IMR-90 (cell line): ENCODE data around the gene INTS3. TPM values are rescaled to one million over a fixed set of nuclear protein-coding genes. Genes with fewer than 3 reads are reported as not detected.

ENCODE experiments used
- ATAC-seq: fragments of 200-7000 bp; cut with Tn5 transposase; 2 replicates; pipeline ENCODE4 v1.9.1; 2020; ENCODE audit warnings: low read depth, mild to moderate bottlenecking, moderate library complexity
- BruUV-seq: library from RNA; stranded (reverse); fragments of 400-500 nt; replicated peaks from 2 replicates; lab custom pipeline; 2021; lab: Mats Ljungman, UMichigan
- CTCF ChIA-PET: fragments of 300-600 bp; formaldehyde crosslinking; extraction: SDS; loops from one replicate; lab custom pipeline; 2021; ENCODE audit warnings: antibody characterized with exemption; lab: Yijun Ruan, JAX
- POLR2A ChIA-PET: fragments of 300-600 bp; sonication (Branson Sonifier 250); formaldehyde crosslinking; loops from one replicate; lab custom pipeline; 2022; ENCODE audit warnings: antibody characterized with exemption; ENCODE audit not compliant: unreplicated experiment; lab: Charles Lee
- DNase-seq: peaks from one replicate; pipeline ENCODE4 v3.0.0; 2013
- H2AFZ ChIP-seq: replicated peaks from 2 replicates; pipeline ENCODE3; 2013; ENCODE audit warnings: low read length, mild to moderate bottlenecking; ENCODE audit not compliant: poor library complexity
- H2AK5ac ChIP-seq: 2 replicates; pipeline ENCODE4 v1.6.1; 2013; ENCODE audit warnings: low read depth, low read length, inconsistent platforms
- H2AK9ac ChIP-seq: replicated peaks from 2 replicates; pipeline ENCODE3; 2013; ENCODE audit warnings: mild to moderate bottlenecking, low read depth, low read length, moderate library complexity; ENCODE audit not compliant: poor library complexity
- H2BK120ac ChIP-seq: 2 replicates; pipeline ENCODE4 v1.6.1; 2013; ENCODE audit warnings: low read depth, low read length, inconsistent platforms
- H2BK15ac ChIP-seq: 3 replicates; pipeline ENCODE4 v1.6.1; 2013; ENCODE audit warnings: low read depth, low read length, inconsistent platforms
- H2BK20ac ChIP-seq: 2 replicates; pipeline ENCODE4 v1.6.1; 2013; ENCODE audit warnings: low read depth, mild to moderate bottlenecking, inconsistent platforms, low read length, moderate library complexity
- H2BK5ac ChIP-seq: 2 replicates; pipeline ENCODE4 v1.6.1; 2013; ENCODE audit warnings: mild to moderate bottlenecking, low read depth, low read length, inconsistent platforms; ENCODE audit not compliant: poor library complexity, severe bottlenecking
- H3K14ac ChIP-seq: replicated peaks from 2 replicates; pipeline ENCODE4 v1.6.1; 2013; ENCODE audit warnings: low read depth, low read length, inconsistent platforms
- H3K18ac ChIP-seq: 2 replicates; pipeline ENCODE4 v1.6.1; 2013; ENCODE audit warnings: low read depth, low read length, control low read depth
- H3K23ac ChIP-seq: 2 replicates; pipeline ENCODE4 v1.6.1; 2013; ENCODE audit warnings: low read depth, low read length, inconsistent platforms
- H3K27ac ChIP-seq: 2 replicates; pipeline ENCODE4 v1.5.1; 2013; ENCODE audit warnings: mild to moderate bottlenecking, control low read depth, low read length; ENCODE audit not compliant: insufficient read depth
- H3K27me3 ChIP-seq: 2 replicates; pipeline ENCODE4 v1.6.1; 2013; ENCODE audit warnings: low read length; ENCODE audit not compliant: control insufficient read depth, insufficient read depth
- H3K36me3 ChIP-seq: 2 replicates; pipeline ENCODE4 v1.6.1; 2013; ENCODE audit warnings: low read length, mixed read lengths; ENCODE audit not compliant: control insufficient read depth, insufficient read depth
- H3K4ac ChIP-seq: 2 replicates; pipeline ENCODE4 v1.6.1; 2013; ENCODE audit warnings: low read depth, low read length, inconsistent platforms
- H3K4me1 ChIP-seq: 2 replicates; pipeline ENCODE4 v1.6.1; 2013; ENCODE audit warnings: low read length, mixed read lengths; ENCODE audit not compliant: control insufficient read depth, insufficient read depth
- H3K4me2 ChIP-seq: 2 replicates; pipeline ENCODE4 v1.6.1; 2013; ENCODE audit warnings: low read depth, mild to moderate bottlenecking, control low read depth, low read length, moderate library complexity
- H3K4me3 ChIP-seq: 2 replicates; pipeline ENCODE4 v1.5.1; 2013; ENCODE audit warnings: low read depth, mild to moderate bottlenecking, control low read depth, low read length, moderate library complexity; ENCODE audit not compliant: insufficient read depth
- H3K56ac ChIP-seq: 2 replicates; pipeline ENCODE4 v1.6.1; 2013; ENCODE audit warnings: low read length, inconsistent platforms; ENCODE audit not compliant: insufficient read depth; ENCODE audit errors: extremely low read depth
- H3K79me1 ChIP-seq, 2 experiments: 2 replicates each; pipeline ENCODE4 v1.6.1; 2013; ENCODE audit warnings: low read length in 2 of 2, inconsistent platforms in 1 of 2, low read depth in 1 of 2
- H3K9ac ChIP-seq: 2 replicates; pipeline ENCODE4 v1.6.1; 2013; ENCODE audit warnings: low read depth, low read length, control low read depth
- H3K9me1 ChIP-seq: 2 replicates; pipeline ENCODE4 v1.6.1; 2013; ENCODE audit warnings: low read length, inconsistent platforms; ENCODE audit not compliant: insufficient read depth
- H3K9me3 ChIP-seq: 2 replicates; pipeline ENCODE4 v1.6.1; 2013; ENCODE audit warnings: low read length; ENCODE audit not compliant: control insufficient read depth, insufficient read depth
- H4K20me1 ChIP-seq: 2 replicates; pipeline ENCODE4 v1.6.1; 2013; ENCODE audit warnings: low read length, inconsistent platforms; ENCODE audit not compliant: insufficient read depth
- H4K5ac ChIP-seq: 2 replicates; pipeline ENCODE4 v1.6.1; 2013; ENCODE audit warnings: mild to moderate bottlenecking, low read depth, low read length, control low read depth
- H4K8ac ChIP-seq, 2 experiments: 2 replicates each; pipeline ENCODE4 v1.6.1; 2013; ENCODE audit warnings: low read depth in 2 of 2, low read length in 2 of 2, control low read depth in 1 of 2, inconsistent platforms in 1 of 2
- H4K91ac ChIP-seq: 2 replicates; pipeline ENCODE4 v1.6.1; 2013; ENCODE audit warnings: low read depth, low read length, inconsistent platforms; ENCODE audit not compliant: insufficient read depth
- BHLHE40 ChIP-seq: fragments of 150-350 bp; IDR thresholded peaks from 2 replicates; pipeline ENCODE4 v1.6.1; 2016; ENCODE audit warnings: mild to moderate bottlenecking, low read depth, low read length
- CEBPB ChIP-seq: IDR thresholded peaks from 2 replicates; pipeline ENCODE4 v1.6.1; 2012; ENCODE audit warnings: low read depth, low read length, improper control_type of control experiment
- CHD1 ChIP-seq: IDR thresholded peaks from 2 replicates; pipeline ENCODE4 v1.6.1; 2012; ENCODE audit warnings: low read depth, low read length, improper control_type of control experiment
- CTCF ChIP-seq: conservative IDR thresholded peaks from 2 replicates; pipeline ENCODE4 v1.5.1; 2012; ENCODE audit warnings: mild to moderate bottlenecking, low read depth, low read length, improper control_type of control experiment
- ELK1 ChIP-seq: fragments of 150-350 bp; IDR thresholded peaks from 2 replicates; pipeline ENCODE4 v1.6.1; 2016; ENCODE audit warnings: low read depth, mild to moderate bottlenecking, low read length, moderate library complexity, borderline replicate concordance
- FOS ChIP-seq: fragments of 150-350 bp; IDR thresholded peaks from 2 replicates; pipeline ENCODE4 v1.6.1; 2016; ENCODE audit warnings: low read depth, low read length
- MAFK ChIP-seq: IDR thresholded peaks from 2 replicates; pipeline ENCODE4 v1.6.1; 2012; ENCODE audit warnings: low read depth, low read length, improper control_type of control experiment
- MAZ ChIP-seq: IDR thresholded peaks from 2 replicates; pipeline ENCODE4 v1.6.1; 2012; ENCODE audit warnings: low read depth, mild to moderate bottlenecking, low read length, improper control_type of control experiment, moderate library complexity, borderline replicate concordance
- MXI1 ChIP-seq: IDR thresholded peaks from 2 replicates; pipeline ENCODE4 v1.6.1; 2012; ENCODE audit warnings: low read depth, mild to moderate bottlenecking, low read length, moderate library complexity, borderline replicate concordance
- NFE2L2 ChIP-seq: fragments of 150-350 bp; IDR thresholded peaks from 2 replicates; pipeline ENCODE4 v1.6.1; 2016; ENCODE audit warnings: low read depth, mild to moderate bottlenecking, low read length
- POLR2A ChIP-seq: IDR thresholded peaks from 2 replicates; pipeline ENCODE4 v1.6.1; 2012; ENCODE audit warnings: mild to moderate bottlenecking, low read depth, low read length
- RAD21 ChIP-seq: IDR thresholded peaks from 2 replicates; pipeline ENCODE4 v1.6.1; 2012; ENCODE audit warnings: low read length, improper control_type of control experiment
- RCOR1 ChIP-seq: IDR thresholded peaks from 2 replicates; pipeline ENCODE4 v1.6.1; 2012; ENCODE audit warnings: mild to moderate bottlenecking, low read length, improper control_type of control experiment; ENCODE audit not compliant: insufficient replicate concordance
- RFX5 ChIP-seq: IDR thresholded peaks from 2 replicates; pipeline ENCODE4 v1.8.0; 2012; ENCODE audit warnings: low read depth, mild to moderate bottlenecking, low read length, moderate library complexity
- SMC3 ChIP-seq: fragments of 150-350 bp; IDR thresholded peaks from 2 replicates; pipeline ENCODE4 v1.6.1; 2016; ENCODE audit warnings: low read depth, mild to moderate bottlenecking, antibody characterized with exemption, low read length, moderate library complexity
- USF2 ChIP-seq: fragments of 150-350 bp; IDR thresholded peaks from 2 replicates; pipeline ENCODE4 v1.6.1; 2017; ENCODE audit warnings: mild to moderate bottlenecking, antibody characterized with exemption, low read length, low read depth
- WGBS, 2 experiments: methylation state at CpG; one replicate each; pipeline versions ENCODE4 v1.1.5 to v1.1.7; 2013; ENCODE audit warnings: missing lambda C conversion rate in 2 of 2; ENCODE audit not compliant: insufficient read length in 1 of 2; ENCODE audit errors: extremely low coverage in 2 of 2; 5-methylcytosine and 5-hydroxymethylcytosine counted together
- dilution Hi-C: fragments of 300-500 bp; cut with HindIII; formaldehyde crosslinking; loops from one replicate; pipeline ENCODE4 v1.14.3; 2018; ENCODE audit warnings: low sequenced_read_pairs; ENCODE audit not compliant: unreplicated experiment
- in situ Hi-C: fragments of 300-500 bp; cut with MboI; formaldehyde crosslinking; loops from 3 replicates; pipeline ENCODE4 v1.14.3; 2019; ENCODE audit warnings: low sequenced_read_pairs, inconsistent platforms, mixed read lengths
- intact Hi-C: fragments of 100-400 bp; cut with micrococcal nuclease; formaldehyde crosslinking; loops from 2 replicates; pipeline ENCODE4 v1.10.0; 2022
- polyA plus RNA-seq, 3 experiments: library from polyadenylated mRNA; depleted of rRNA; stranded (reverse); fragments of >200 nt; gene quantifications; 2 replicates each; pipeline ENCODE4 v1.2.3, GENCODE V29; 2012; ENCODE audit warnings: low replicate concordance in 1 of 3
- total RNA-seq: library from RNA; depleted of rRNA; stranded (reverse); fragments of >200 nt; gene quantifications from 2 replicates; pipeline ENCODE4 v1.2.3, GENCODE V29; 2012

The INTS3 gene
- total and polyA plus RNA-seq, 2 of the 4 experiments (the other 2 are of a cell fraction): 33.5 to 59.4 TPM

- no peak overlapping the region for H3K4me2 ChIP-seq
- no peak overlapping the region for H2BK15ac ChIP-seq
- H3K56ac ChIP-seq: no peak overlapping the region
- no peak overlapping the region for H2BK20ac ChIP-seq
- in situ Hi-C loops (no loop called here), intact Hi-C loops (no loop called here), dilution Hi-C loops (no loop called here)
- H3K4me3 ChIP-seq: no peak overlapping the region
- CTCF ChIA-PET: no interaction called here
- no peaks in the 10 kb centered on the region for H4K20me1 ChIP-seq
- H3K14ac ChIP-seq: no peak overlapping the region
- no peak overlapping the region for H2BK120ac ChIP-seq
- H2BK5ac ChIP-seq: no peak overlapping the region
- H2AK5ac ChIP-seq: no peak overlapping the region
- H3K9ac ChIP-seq: no peak overlapping the region
- ATAC-seq (no peak), DNase-seq (no peak)
- no peak overlapping the region for H2AK9ac ChIP-seq
- H4K91ac ChIP-seq: no peak overlapping the region
- no peaks in the 10 kb centered on the region for H3K79me1 ChIP-seq
- no peaks in the 10 kb centered on the region for H3K9me3 ChIP-seq
- H3K27me3 ChIP-seq: peaks cover 2% of the 10 kb centered on the region; the same call in 1 of the 2 replicates
- WGBS, 2 experiments: 89% methylated on average over 3 of the region's 9 CpGs; no CpG with 5 or more reads in 1 of the 2 experiments
- H3K4ac ChIP-seq: no peak overlapping the region
- H3K36me3 ChIP-seq: no peaks in the 10 kb centered on the region
- no TSS peak for BruUV-seq
- H2AFZ ChIP-seq: no peak overlapping the region
- H3K23ac ChIP-seq: no peak overlapping the region
- no peak for TF ChIP-seq POLR2A
- TF ChIP-seq MAFK: no peak
- TF ChIP-seq SMC3: no peak
- no peak for TF ChIP-seq MXI1
- TF ChIP-seq RCOR1: no peak
- no peak for TF ChIP-seq RAD21
- TF ChIP-seq CHD1: no peak
- no peak for TF ChIP-seq BHLHE40
- TF ChIP-seq FOS: no peak
- TF ChIP-seq NFE2L2: no peak
- TF ChIP-seq USF2: no peak
- no peak for TF ChIP-seq CTCF
- no peak for TF ChIP-seq ELK1
- no peak for TF ChIP-seq RFX5
- TF ChIP-seq MAZ: no peak
- TF ChIP-seq CEBPB: no peak
- H3K18ac ChIP-seq: no peak overlapping the region
- H3K27ac ChIP-seq: no peak overlapping the region
- H3K4me1 ChIP-seq: no peaks in the 10 kb centered on the region
- no peak overlapping the region for H4K8ac ChIP-seq
- H4K5ac ChIP-seq: no peak overlapping the region
- no peaks in the 10 kb centered on the region for H3K9me1 ChIP-seq
- POLR2A ChIA-PET: no interaction called here
Measured at GRCh38 chr1:153705484-153705883, 22.4 kb upstream of the INTS3 start.
